Caco-2 (cell line): ENCODE measurements around the gene MEOX1. TPM values are rescaled to one million over a fixed set of nuclear protein-coding genes. Genes with fewer than 3 reads are reported as not detected.

Experiments used
- BruUV-seq: library from RNA; stranded (reverse); fragments of 400-500 nt; replicated peaks from 2 replicates; lab custom pipeline; 2021; lab: Mats Ljungman, UMichigan
- CTCF ChIA-PET: fragments of 300-600 bp; sonication (Branson Sonifier 250); formaldehyde crosslinking; loops from one replicate; lab custom pipeline; 2022; ENCODE audit warnings: antibody characterized with exemption; lab: Charles Lee
- POLR2A ChIA-PET: fragments of 300-600 bp; sonication (Branson Sonifier 250); formaldehyde crosslinking; loops from one replicate; lab custom pipeline; 2022; ENCODE audit warnings: antibody characterized with exemption; lab: Charles Lee
- DNase-seq, 2 experiments: peaks; one replicate each; pipeline versions ENCODE4 v3.0.0 to v3.0.0-alpha.2; 2020 to 2022
- H3K27me3 ChIP-seq: replicated peaks from 2 replicates; pipeline ENCODE4 v1.6.0; 2011; ENCODE audit warnings: low read length; ENCODE audit not compliant: control insufficient read depth, insufficient read depth
- H3K36me3 ChIP-seq: 2 replicates; pipeline ENCODE4 v1.5.1; 2011; ENCODE audit warnings: low read length; ENCODE audit not compliant: control insufficient read depth, insufficient read depth
- H3K4me1 ChIP-seq: fragments of 250-450 bp; sonication (Bioruptor Pico); 2 replicates; pipeline ENCODE4 v1.5.1; 2020; ENCODE audit warnings: mild to moderate bottlenecking
- H3K4me3 ChIP-seq: 2 replicates; pipeline ENCODE4 v1.5.1; 2011; ENCODE audit warnings: low read depth, mild to moderate bottlenecking, control low read depth, low read length
- H3K9me3 ChIP-seq: fragments of 250-450 bp; sonication (Bioruptor Pico); 2 replicates; pipeline ENCODE4 v1.5.1; 2020; ENCODE audit warnings: mild to moderate bottlenecking, moderate library complexity
- H3K27ac Mint-ChIP-seq: one replicate; pipeline ENCODE4 v1.8.0; 2022; ENCODE audit warnings: mixed read lengths; ENCODE audit not compliant: unreplicated experiment
- H3K27me3 Mint-ChIP-seq: one replicate; pipeline ENCODE4 v1.8.0; 2022; ENCODE audit warnings: mixed read lengths; ENCODE audit not compliant: insufficient read depth, unreplicated experiment
- H3K36me3 Mint-ChIP-seq: one replicate; pipeline ENCODE4 v1.8.0; 2022; ENCODE audit warnings: mild to moderate bottlenecking, mixed read lengths; ENCODE audit not compliant: insufficient read depth, unreplicated experiment
- H3K4me1 Mint-ChIP-seq: one replicate; pipeline ENCODE4 v1.8.0; 2022; ENCODE audit warnings: low read depth, mixed read lengths; ENCODE audit not compliant: unreplicated experiment
- H3K4me3 Mint-ChIP-seq: one replicate; pipeline ENCODE4 v1.8.0; 2022; ENCODE audit warnings: mild to moderate bottlenecking, moderate library complexity, mixed read lengths; ENCODE audit not compliant: unreplicated experiment
- H3K9me3 Mint-ChIP-seq: one replicate; pipeline ENCODE4 v1.8.0; 2022; ENCODE audit warnings: mixed read lengths; ENCODE audit not compliant: unreplicated experiment
- CTCF ChIP-seq, 2 experiments: fragments of 200-600 bp in 1 of 2; IDR thresholded peaks; 1 replicate in 1 of 2; 2 replicates in 1 of 2; pipeline versions ENCODE4 v1.5.1 to v1.8.0; 2011 to 2022; ENCODE audit warnings: antibody characterized with exemption in 1 of 2, control low read depth in 1 of 2, inconsistent platforms in 1 of 2, low read depth in 1 of 2, low read length in 1 of 2, mild to moderate bottlenecking in 1 of 2, moderate library complexity in 1 of 2; ENCODE audit not compliant: insufficient read depth in 1 of 2, severe bottlenecking in 1 of 2, unreplicated experiment in 1 of 2
- intact Hi-C: fragments of 100-400 bp; cut with micrococcal nuclease; formaldehyde crosslinking; loops from one replicate; pipeline ENCODE4 v1.10.0; 2022; ENCODE audit not compliant: unreplicated experiment
- total RNA-seq: library from RNA; stranded (reverse); gene quantifications from 2 replicates; pipeline ENCODE4 v1.2.3, GENCODE V29; 2022

MEOX1 gene
- total RNA-seq, 1 experiment from 2014 or later: 1.7 TPM

GRCh38 chr17:43625606-43626005 is 36.1 kb downstream of the MEOX1 start:
- no peak for TF ChIP-seq CTCF (IDR thresholded peaks at IDR 0.05; ENCODE audit: insufficient read depth in 1 of 2, low read depth in 1 of 2, low read length in 1 of 2, severe bottlenecking in 1 of 2, unreplicated experiment in 1 of 2)
- Histone ChIP-seq H3K27me3 (no peaks in the 10 kb centered on the region), H3K4me1 (peaks cover 43% of the 10 kb centered on the region), H3K36me3 (no peaks in the 10 kb centered on the region), H3K4me3 (no peak overlapping the region), H3K9me3 (no peaks in the 10 kb centered on the region)
- intact Hi-C loops: loop anchor here (2.0 to 5.0 kb wide), 2 partner anchors 43 to 48 kb away; no protein-coding TSS in a partner anchor
- DNase-seq: no peak
- Mint-ChIP-seq H3K27me3 (no peaks in the 10 kb centered on the region), H3K4me1 (peaks cover 22% of the 10 kb centered on the region), H3K27ac (no peak overlapping the region), H3K36me3 (no peaks in the 10 kb centered on the region), H3K4me3 (no peak overlapping the region), H3K9me3 (no peaks in the 10 kb centered on the region)
- ChIA-PET CTCF (no interaction called here), POLR2A (no interaction called here)
- no TSS peak for BruUV-seq

DNA sequence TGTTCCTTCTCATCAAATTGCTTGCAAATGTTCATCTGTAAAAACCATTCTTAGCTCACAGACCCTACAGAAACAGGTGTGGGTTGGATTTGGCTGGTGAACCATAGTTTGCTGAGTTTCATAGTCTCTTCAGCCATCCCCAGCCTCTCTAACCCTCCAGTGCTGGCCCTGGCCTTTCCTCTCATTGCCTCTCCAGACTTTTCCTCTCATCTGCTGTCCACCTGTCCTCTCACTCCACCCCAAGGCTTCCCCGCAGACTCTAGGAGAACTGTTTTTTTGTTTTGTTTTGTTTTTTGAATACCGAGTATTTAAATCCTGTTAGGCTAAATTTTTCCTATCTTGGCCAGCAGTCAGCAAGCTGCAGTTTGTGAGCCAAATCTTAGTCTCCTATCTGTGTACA is 41.1 kb downstream of the MEOX1 start:
- intact Hi-C loops: loop anchor here (2.0 kb wide), 1 partner anchor 36 kb away; no protein-coding TSS in a partner anchor
- no peak for DNase-seq
- Mint-ChIP-seq H3K9me3 (no peaks in the 10 kb centered on the region), H3K4me3 (no peak overlapping the region), H3K27ac (peak overlapping the region; percentile 88), H3K4me1 (peaks cover 23% of the 10 kb centered on the region), H3K27me3 (no peaks in the 10 kb centered on the region), H3K36me3 (peaks cover 5% of the 10 kb centered on the region)
- Histone ChIP-seq H3K27me3 (no peaks in the 10 kb centered on the region), H3K36me3 (no peaks in the 10 kb centered on the region), H3K4me1 (peaks cover 21% of the 10 kb centered on the region), H3K4me3 (no peak overlapping the region), H3K9me3 (no peaks in the 10 kb centered on the region)
- CTCF ChIA-PET: interaction anchor here (0.6 to 1.3 kb wide), 3 partner anchors 20 to 56 kb away, joined by 3 read pairs; no protein-coding TSS in a partner anchor
- BruUV-seq: no TSS peak
- no peak for TF ChIP-seq CTCF (IDR thresholded peaks at IDR 0.05; ENCODE audit: insufficient read depth in 1 of 2, low read depth in 1 of 2, low read length in 1 of 2, severe bottlenecking in 1 of 2, unreplicated experiment in 1 of 2)
- POLR2A ChIA-PET: no interaction called here

GRCh38 chr17:43620147-43620546 is 41.6 kb downstream of the MEOX1 start:
- POLR2A ChIA-PET: interaction anchor here (0.5 kb wide), 1 partner anchor 50 kb away, joined by 3 read pairs; no protein-coding TSS in a partner anchor
- Mint-ChIP-seq H3K27me3 (no peaks in the 10 kb centered on the region), H3K36me3 (peaks cover 5% of the 10 kb centered on the region), H3K4me1 (peaks cover 27% of the 10 kb centered on the region), H3K27ac (peak overlapping the region; percentile 88), H3K9me3 (no peaks in the 10 kb centered on the region), H3K4me3 (no peak overlapping the region)
- no peaks in the 10 kb centered on the region for H3K27me3 ChIP-seq
- H3K36me3 ChIP-seq: no peaks in the 10 kb centered on the region
- CTCF ChIA-PET: interaction anchor here (0.6 to 1.3 kb wide), 3 partner anchors 15 to 54 kb away, joined by 3 read pairs; no protein-coding TSS in a partner anchor
- H3K4me3 ChIP-seq: no peak overlapping the region
- no peak for TF ChIP-seq CTCF (IDR thresholded peaks at IDR 0.05; ENCODE audit: insufficient read depth in 1 of 2, low read depth in 1 of 2, low read length in 1 of 2, severe bottlenecking in 1 of 2, unreplicated experiment in 1 of 2)
- H3K4me1 ChIP-seq: peaks cover 21% of the 10 kb centered on the region
- no peak for DNase-seq
- BruUV-seq: no TSS peak
- no peaks in the 10 kb centered on the region for H3K9me3 ChIP-seq
- intact Hi-C loops: loop anchor here (2.0 kb wide), 1 partner anchor 35 kb away; no protein-coding TSS in a partner anchor
